ENCODE measurements around the gene PRR33. TPM values are rescaled to one million over a fixed set of nuclear protein-coding genes. Genes with fewer than 3 reads are reported as not detected.

Gene PRR33
- total RNA-seq, 1 experiment from 2014 or later, result not detected

DNA sequence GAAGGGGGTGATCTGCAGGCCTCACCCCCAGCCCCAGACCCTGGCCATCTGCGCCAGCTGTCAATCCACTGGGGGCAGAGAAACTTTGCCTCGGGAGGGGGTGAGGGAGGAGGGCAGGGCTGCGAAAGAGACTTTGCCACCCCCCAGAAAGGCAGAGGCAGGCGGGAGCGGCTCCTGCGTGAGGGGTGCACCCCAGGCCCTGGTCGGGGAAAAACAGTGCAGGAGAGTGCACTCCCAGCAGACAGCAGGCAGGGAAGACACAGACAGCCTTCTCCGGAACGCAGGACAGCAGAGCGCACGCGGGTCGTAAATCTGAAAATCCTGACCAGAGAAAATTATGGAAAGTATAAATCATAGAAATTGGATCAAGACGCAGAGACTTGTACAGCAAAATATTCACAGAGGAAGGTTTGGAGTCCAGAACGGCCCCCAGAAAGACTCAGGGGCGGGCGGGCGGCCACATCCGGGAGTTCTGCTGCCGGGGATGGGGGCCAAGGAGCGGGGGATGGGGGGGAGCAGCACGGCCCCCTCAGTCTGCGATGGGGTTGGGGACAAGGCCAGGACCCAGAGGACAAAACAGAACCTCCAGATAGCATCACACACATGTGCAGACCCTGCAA, 47.4 kb upstream of the PRR33 start:
- ChIA-PET CTCF (no interaction called here), POLR2A (no interaction called here)
- BruUV-seq (replicated peaks), result no TSS peak

DNA sequence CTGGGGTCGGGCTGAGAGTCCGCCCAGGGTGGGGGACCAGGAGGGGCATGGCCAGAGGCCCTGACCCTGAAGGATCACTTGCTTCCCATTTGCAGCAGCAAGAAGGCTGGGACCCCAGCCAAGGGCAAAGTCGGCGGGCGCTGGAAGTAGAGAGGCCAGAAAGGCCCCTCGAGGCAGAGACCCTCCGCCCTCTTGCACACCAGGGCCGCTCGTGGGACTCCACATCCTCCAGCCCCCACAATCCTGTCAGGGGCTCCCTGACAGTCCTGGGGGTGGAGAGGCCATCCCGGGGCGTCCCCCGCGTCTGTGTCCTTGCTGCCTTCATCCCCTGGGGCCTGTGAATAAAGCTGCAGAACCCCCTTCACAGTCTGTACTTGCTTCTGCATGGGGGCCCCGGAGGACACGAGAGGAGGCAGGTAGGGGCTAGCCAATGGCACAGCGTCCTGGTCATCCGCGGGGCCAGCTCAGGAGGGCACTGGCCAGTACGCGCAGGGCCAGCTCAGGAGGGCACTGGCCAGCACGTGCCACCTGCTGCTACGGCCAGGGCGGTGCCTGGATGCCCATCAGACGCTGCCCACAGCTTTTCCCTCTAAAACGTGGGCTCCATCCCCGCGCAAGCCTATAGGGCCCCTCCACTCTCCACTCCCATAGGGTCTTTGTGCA, 46.8 kb upstream of the PRR33 start:
- DNase-seq (ENCODE audit: low read depth, low spot score), result no peak
- no peak for ATAC-seq
- Histone ChIP-seq H4K20me1 (ENCODE audit: insufficient read depth) (no peaks in the 10 kb centered on the region), H3K4me2 (ENCODE audit: low read length) (no peak overlapping the region), H3K9ac (ENCODE audit: low read length) (no peak overlapping the region), H2AFZ (ENCODE audit: low read depth, low read length, poor library complexity, severe bottlenecking) (no peak overlapping the region), H3K4me1 (ENCODE audit: control insufficient read depth in 1 of 2, insufficient read depth in 2 of 2, low read length in 2 of 2) (peaks cover 0 to 5% of the 10 kb centered on the region in 2 experiments; a peak in 1 of 4 replicates), H3K9me2 (ENCODE audit: insufficient read depth) (no peaks in the 10 kb centered on the region), H3K27me3 (ENCODE audit: insufficient read depth, low read length) (no peaks in the 10 kb centered on the region), H3K27ac (ENCODE audit: low read depth, low read length) (no peak overlapping the region), H3K9me3 (ENCODE audit: control insufficient read depth in 1 of 2, insufficient read depth in 1 of 2, low read depth in 1 of 2, low read length in 2 of 2) (no peaks in the 10 kb centered on the region), H3K79me2 (ENCODE audit: insufficient read depth, low read length) (no peaks in the 10 kb centered on the region), H3K36me3 (ENCODE audit: control insufficient read depth in 1 of 2, insufficient read depth in 2 of 2, low read length in 2 of 2) (no peaks in the 10 kb centered on the region), H3K4me3 (replicated peaks in 1 of 2; ENCODE audit: low read depth in 1 of 2, low read length in 2 of 2) (no peak overlapping the region)
- RAD21 ChIA-PET (ENCODE audit: low non-redundant PET in 1 of 2, low total read pairs in 2 of 2, uncharacterized antibody in 2 of 2, unreplicated experiment in 2 of 2), result no interaction called here
- CTCF ChIA-PET, result no interaction called here
- POLR2A ChIA-PET, result no interaction called here
- TF ChIP-seq TCF7L2 (IDR thresholded peaks at IDR 0.05; ENCODE audit: borderline replicate concordance, extremely low read depth, insufficient read depth, insufficient read length), result no peak
- TF ChIP-seq CEBPB (IDR thresholded peaks at IDR 0.05; ENCODE audit: low read depth), result no peak
- TF ChIP-seq ZFX (IDR thresholded peaks at IDR 0.05), result no peak
- intact Hi-C loops (cut with micrococcal nuclease), result no loop called here
- BruUV-seq (replicated peaks), result no TSS peak

More for the DNA sequence above, 47.4 kb upstream of the PRR33 start:
- no peaks in the 10 kb centered on the region for H4K20me1 ChIP-seq (ENCODE audit: insufficient read depth)
- intact Hi-C loops (cut with micrococcal nuclease), result no loop called here
- H3K4me2 ChIP-seq (ENCODE audit: low read length), result no peak overlapping the region
- TF ChIP-seq EZH2 (IDR thresholded peaks at IDR 0.05) (no peak), CBX3 (IDR thresholded peaks at IDR 0.05; ENCODE audit: low read depth) (no peak)
- DNase-seq (ENCODE audit: low read depth, low spot score) (no peak), ATAC-seq (no peak)
- H3K4me3 ChIP-seq (replicated peaks in 1 of 2; ENCODE audit: low read depth in 1 of 2, low read length in 2 of 2), result no peak overlapping the region
- no peaks in the 10 kb centered on the region for H3K36me3 ChIP-seq (ENCODE audit: control insufficient read depth in 1 of 2, insufficient read depth in 2 of 2, low read length in 2 of 2)
- RAD21 ChIA-PET (ENCODE audit: low non-redundant PET in 1 of 2, low total read pairs in 2 of 2, uncharacterized antibody in 2 of 2, unreplicated experiment in 2 of 2), result no interaction called here
- H3K4me1 ChIP-seq (ENCODE audit: control insufficient read depth in 1 of 2, insufficient read depth in 2 of 2, low read length in 2 of 2), result peaks cover 0 to 9% of the 10 kb centered on the region in 2 experiments; a peak in 1 of 4 replicates
- H3K9me2 ChIP-seq (ENCODE audit: insufficient read depth), result no peaks in the 10 kb centered on the region
- no peak overlapping the region for H2AFZ ChIP-seq (ENCODE audit: low read depth, low read length, poor library complexity, severe bottlenecking)
- no peak overlapping the region for H3K9ac ChIP-seq (ENCODE audit: low read length)
- no peak overlapping the region for H3K27ac ChIP-seq (ENCODE audit: low read depth, low read length)
- no peaks in the 10 kb centered on the region for H3K79me2 ChIP-seq (ENCODE audit: insufficient read depth, low read length)
- H3K9me3 ChIP-seq (ENCODE audit: control insufficient read depth in 1 of 2, insufficient read depth in 1 of 2, low read depth in 1 of 2, low read length in 2 of 2), result no peaks in the 10 kb centered on the region
- no peaks in the 10 kb centered on the region for H3K27me3 ChIP-seq (ENCODE audit: insufficient read depth, low read length)
